PFSK-1 (cell line): ENCODE measurements around the gene MTIF3.

Source experiments
- POLR2AphosphoS5 ChIP-seq: IDR thresholded peaks from 2 replicates; pipeline ENCODE4 v1.6.1; 2012; ENCODE audit warnings: low read depth, mild to moderate bottlenecking, control low read depth, low read length, moderate library complexity
- REST ChIP-seq, 2 experiments: IDR thresholded peaks; 2 replicates each; pipeline versions ENCODE4 v1.6.1 to v1.8.0; 2011 to 2012; ENCODE audit warnings: low read depth in 2 of 2, low read length in 2 of 2, control low read depth in 1 of 2, inconsistent platforms in 1 of 2, mild to moderate bottlenecking in 1 of 2, moderate library complexity in 1 of 2; ENCODE audit not compliant: insufficient read depth in 1 of 2
- SIN3A ChIP-seq: IDR thresholded peaks from 2 replicates; pipeline ENCODE4 v1.6.1; 2012; ENCODE audit warnings: mild to moderate bottlenecking, low read length, moderate library complexity, borderline replicate concordance; ENCODE audit not compliant: insufficient read depth
- TAF1 ChIP-seq: IDR thresholded peaks from 2 replicates; pipeline ENCODE4 v1.6.1; 2012; ENCODE audit warnings: low read length, control low read depth, borderline replicate concordance; ENCODE audit not compliant: insufficient read depth

- TF ChIP-seq SIN3A (no peak), TAF1 (no peak), POLR2AphosphoS5 (no peak), REST (IDR thresholded peaks at IDR 0.05; ENCODE audit: insufficient read depth in 1 of 2, low read depth in 2 of 2, low read length in 2 of 2) (no peak)
These were observed 44.7 kb downstream of the MTIF3 start for GRCh38 chr13:27405546-27406134.
